GM12878 (cell line): Measurements from ENCODE around the gene KRT6C. TPM values are rescaled to one million over a fixed set of nuclear protein-coding genes. Genes with fewer than 3 reads are reported as not detected.

ENCODE experiments used
- ATAC-seq: fragments of 200-7000 bp; cut with Tn5 transposase; 3 replicates; pipeline ENCODE4 v1.9.1; 2020; ENCODE audit warnings: mild to moderate bottlenecking, moderate library complexity
- BruUV-seq: library from RNA; stranded (reverse); fragments of 400-500 nt; replicated peaks from 2 replicates; lab custom pipeline; 2021; lab: Mats Ljungman, UMichigan
- CTCF ChIA-PET: fragments of 300-600 bp; sonication (Branson Sonifier 250); formaldehyde crosslinking; extraction: SDS; loops from one replicate; lab custom pipeline; 2021; ENCODE audit warnings: inconsistent platforms; lab: Yijun Ruan, JAX
- POLR2A ChIA-PET: fragments of 350-600 bp; formaldehyde crosslinking; extraction: SDS; loops from one replicate; lab custom pipeline; 2021; ENCODE audit warnings: inconsistent platforms; lab: Charles Lee
- RAD21 ChIA-PET: fragments of 300-600 bp; sonication (Branson Sonifier 250); formaldehyde crosslinking; loops from one replicate; lab custom pipeline; 2023; ENCODE audit warnings: antibody characterized with exemption; ENCODE audit not compliant: unreplicated experiment; lab: Charles Lee
- SMC1A ChIA-PET: fragments of 300-600 bp; sonication (Branson Sonifier 250); formaldehyde crosslinking; loops from one replicate; lab custom pipeline; 2023; ENCODE audit not compliant: unreplicated experiment, uncharacterized antibody; lab: Charles Lee
- DNase-seq: peaks from one replicate; pipeline ENCODE4 v3.0.0-alpha.2; 2011; ENCODE audit warnings: low read depth, low spot score
- FAIRE-seq: peaks from 3 replicates; lab custom pipeline; 2011; peaks lifted over from hg19 to GRCh38; lab: Jason Lieb, UNC
- H2AFZ ChIP-seq: 2 replicates; pipeline ENCODE4 v1.6.0; 2011; ENCODE audit warnings: low read depth, low read length, control low read depth; ENCODE audit not compliant: control insufficient read depth
- H3K27ac ChIP-seq: 2 replicates; pipeline ENCODE4 v1.5.1; 2011; ENCODE audit warnings: control low read depth; ENCODE audit not compliant: control insufficient read depth, insufficient read depth
- H3K27me3 ChIP-seq, 2 experiments: replicated peaks in 1 of 2; 2 replicates each; pipeline versions ENCODE4 v1.6.0 to v1.6.1; 2011; ENCODE audit warnings: low read length in 1 of 2; ENCODE audit not compliant: control insufficient read depth in 2 of 2, insufficient read depth in 2 of 2
- H3K36me3 ChIP-seq, 2 experiments: 2 replicates each; pipeline ENCODE4 v1.5.1; 2011; ENCODE audit warnings: low read length in 1 of 2; ENCODE audit not compliant: control insufficient read depth in 2 of 2, insufficient read depth in 2 of 2
- H3K4me1 ChIP-seq: 2 replicates; pipeline ENCODE4 v1.6.1; 2011; ENCODE audit warnings: mild to moderate bottlenecking, low read length, moderate library complexity, mixed read lengths; ENCODE audit not compliant: control insufficient read depth, insufficient read depth
- H3K4me2 ChIP-seq: 2 replicates; pipeline ENCODE4 v1.6.0; 2011; ENCODE audit warnings: control low read depth; ENCODE audit not compliant: control insufficient read depth, insufficient read depth
- H3K4me3 ChIP-seq: fragments of 200-600 bp; sonication (generic); 2 replicates; pipeline ENCODE4 v1.5.1; 2016
- H3K79me2 ChIP-seq: 2 replicates; pipeline ENCODE4 v1.6.0; 2011; ENCODE audit warnings: low read length; ENCODE audit not compliant: control insufficient read depth, insufficient read depth
- H3K9ac ChIP-seq: 2 replicates; pipeline ENCODE4 v1.8.0; 2011; ENCODE audit warnings: low read length, control low read depth, mixed read lengths; ENCODE audit not compliant: control insufficient read depth, insufficient read depth
- H3K9me3 ChIP-seq: replicated peaks from 3 replicates; pipeline ENCODE4 v1.5.1; 2011; ENCODE audit warnings: mild to moderate bottlenecking, low read length; ENCODE audit not compliant: control insufficient read depth, insufficient read depth
- H4K20me1 ChIP-seq: 2 replicates; pipeline ENCODE4 v1.6.0; 2011; ENCODE audit not compliant: control insufficient read depth, insufficient read depth
- ASH2L ChIP-seq: fragments of 300-600, 200-600 bp; sonication (generic); IDR thresholded peaks from 2 replicates; pipeline ENCODE4 v1.6.1; 2017; ENCODE audit warnings: low read depth, mild to moderate bottlenecking, borderline replicate concordance
- GATAD2B ChIP-seq: fragments of 450-650 bp; conservative IDR thresholded peaks from 2 replicates; pipeline ENCODE4 v1.6.1; 2017; ENCODE audit warnings: low read depth, mild to moderate bottlenecking, moderate library complexity
- NFXL1 ChIP-seq: fragments of 450-650 bp; IDR thresholded peaks from 2 replicates; pipeline ENCODE4 v1.6.1; 2017; ENCODE audit warnings: antibody characterized with exemption, mild to moderate bottlenecking, borderline replicate concordance
- SIN3A ChIP-seq: IDR thresholded peaks from 2 replicates; pipeline ENCODE4 v1.6.1; 2012; ENCODE audit warnings: low read depth, low read length, improper control_type of control experiment
- SIX5 ChIP-seq: IDR thresholded peaks from 2 replicates; pipeline ENCODE4 v1.6.1; 2011; ENCODE audit warnings: mild to moderate bottlenecking, low read depth, low read length, moderate library complexity; ENCODE audit not compliant: severe bottlenecking
- whole genome bisulfite sequencing: methylation state at CpG from one replicate; pipeline ENCODE4 v1.1.6; 2016; ENCODE audit warnings: low lambda C conversion rate; ENCODE audit not compliant: insufficient replicate concordance, insufficient coverage; ENCODE audit errors: missing lambda C conversion rate; 5-methylcytosine and 5-hydroxymethylcytosine counted together
- in situ Hi-C: fragments of 300-500 bp; cut with MboI; formaldehyde crosslinking; loops from 9 replicates; pipeline ENCODE4 v1.14.3; 2018; ENCODE audit warnings: mixed read lengths
- intact Hi-C: fragments of 100-400 bp; cut with micrococcal nuclease; formaldehyde crosslinking; loops from one replicate; pipeline ENCODE4 v1.14.2; 2022; ENCODE audit not compliant: unreplicated experiment
- polyA plus RNA-seq, 11 experiments: library from polyadenylated mRNA; depleted of rRNA in 4 of 11; unstranded in 6 of 11; stranded (reverse) in 5 of 11; fragments of >200 nt; fragmentation: Nextera tagmentation in 4 of 11; fragmentation: Illumina TruSeq in 1 of 11; extraction: Ambion mirVana in 4 of 11; extraction: Trizol in 1 of 11; gene quantifications; 1 replicate in 1 of 11; 2 replicates in 10 of 11; pipeline versions ENCODE4 v1.2.1 to v1.2.3, GENCODE V29; 2011 to 2016; ENCODE audit warnings: inconsistent platforms in 2 of 11, missing spikeins in 2 of 11, low read depth in 1 of 11
- total RNA-seq, 4 experiments: library from RNA; depleted of rRNA in 3 of 4; stranded (reverse); fragments of >200 nt in 3 of 4; fragmentation: Illumina TruSeq in 1 of 4; extraction: Trizol in 1 of 4; gene quantifications; 2 replicates each; pipeline versions ENCODE4 v1.2.1 to v1.2.3, GENCODE V29; 2013 to 2021
- TF ChIP-seq, protein P1 (sequence below): IDR thresholded peaks from 2 replicates; pipeline ENCODE4 v1.6.1; 2012; ENCODE audit warnings: low read depth, low read length, improper control_type of control experiment
- TF ChIP-seq, protein P2 (sequence below): fragments of 450-650 bp; IDR thresholded peaks from 2 replicates; pipeline ENCODE4 v1.6.1; 2018; ENCODE audit warnings: mild to moderate bottlenecking, low read depth, moderate library complexity; ENCODE audit not compliant: partially characterized antibody
- TF ChIP-seq, protein P3 (sequence below): IDR thresholded peaks from 2 replicates; pipeline ENCODE4 v1.6.1; 2011; ENCODE audit warnings: borderline replicate concordance, low read depth, mild to moderate bottlenecking, moderate library complexity, mixed read lengths, low read length; ENCODE audit not compliant: insufficient read depth; ENCODE audit errors: extremely low read length
- TF ChIP-seq, protein P4 (sequence below): fragments of 450-650 bp; IDR thresholded peaks from 2 replicates; pipeline ENCODE4 v1.6.1; 2017; ENCODE audit warnings: mild to moderate bottlenecking, moderate library complexity
- TF ChIP-seq, protein P5 (sequence below): fragments of 450-650 bp; conservative IDR thresholded peaks from 2 replicates; pipeline ENCODE4 v1.6.1; 2017; ENCODE audit warnings: mild to moderate bottlenecking, moderate library complexity
- TF ChIP-seq, protein P6 (sequence below): IDR thresholded peaks from 2 replicates; pipeline ENCODE4 v1.6.1; 2011; ENCODE audit warnings: low read depth, mild to moderate bottlenecking, low read length, moderate library complexity, borderline replicate concordance; ENCODE audit errors: extremely low read depth

The KRT6C gene
- total and polyA plus RNA-seq, 10 of the 15 experiments (the other 5 are each of a cell fraction or from before 2014, with no cell fraction given): not detected

DNA sequence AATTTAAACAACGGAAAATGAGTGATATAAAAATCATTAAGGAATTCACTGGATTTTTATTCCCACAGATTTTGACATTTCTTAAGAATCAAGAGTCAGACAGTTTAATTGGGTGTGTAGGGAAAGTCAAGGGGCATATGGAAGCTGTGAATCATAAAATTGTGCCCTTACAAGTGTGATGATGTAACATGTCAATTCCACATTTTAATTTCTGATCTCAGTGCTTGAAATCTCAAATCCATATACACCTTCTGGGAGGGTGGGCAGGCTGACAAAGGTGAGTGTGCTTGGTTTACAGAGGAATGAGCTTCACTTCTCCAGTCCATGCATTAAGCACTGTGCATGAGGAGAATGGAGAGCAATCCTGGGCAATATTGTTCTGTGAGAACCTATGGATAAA, 20.5 kb upstream of the KRT6C start:
- RAD21 ChIA-PET: no interaction called here
- Histone ChIP-seq H3K9ac (no peak overlapping the region), H4K20me1 (no peaks in the 10 kb centered on the region), H3K4me2 (no peak overlapping the region), H3K27ac (no peak overlapping the region), H3K9me3 (no peaks in the 10 kb centered on the region), H3K79me2 (no peaks in the 10 kb centered on the region), H3K27me3 (peaks cover 0 to 6% of the 10 kb centered on the region in 2 experiments; a peak in 2 of 4 replicates), H2AFZ (no peak overlapping the region), H3K4me3 (no peak overlapping the region), H3K4me1 (no peaks in the 10 kb centered on the region), H3K36me3 (no peaks in the 10 kb centered on the region)
- SMC1A ChIA-PET: interaction anchor here (1.0 to 1.5 kb wide), 2 partner anchors 9 to 12 kb away, joined by 3 to 5 read pairs; no protein-coding TSS in a partner anchor
- ATAC-seq (no peak), DNase-seq (no peak), FAIRE-seq (no peak)
- in situ Hi-C loops (no loop called here), intact Hi-C loops (no loop called here)
- 0% methylated on average over 1 of the region's 1 CpG for WGBS
- no TSS peak for BruUV-seq
- POLR2A ChIA-PET: interaction anchor here (0.6 kb wide), 1 partner anchor 9 kb away, joined by 3 read pairs; no protein-coding TSS in a partner anchor
- CTCF ChIA-PET: interaction anchor here (0.6 to 1.1 kb wide), 3 partner anchors 15 to 299 kb away, joined by 3 read pairs; no protein-coding TSS in a partner anchor
- TF ChIP-seq, protein P1, sequence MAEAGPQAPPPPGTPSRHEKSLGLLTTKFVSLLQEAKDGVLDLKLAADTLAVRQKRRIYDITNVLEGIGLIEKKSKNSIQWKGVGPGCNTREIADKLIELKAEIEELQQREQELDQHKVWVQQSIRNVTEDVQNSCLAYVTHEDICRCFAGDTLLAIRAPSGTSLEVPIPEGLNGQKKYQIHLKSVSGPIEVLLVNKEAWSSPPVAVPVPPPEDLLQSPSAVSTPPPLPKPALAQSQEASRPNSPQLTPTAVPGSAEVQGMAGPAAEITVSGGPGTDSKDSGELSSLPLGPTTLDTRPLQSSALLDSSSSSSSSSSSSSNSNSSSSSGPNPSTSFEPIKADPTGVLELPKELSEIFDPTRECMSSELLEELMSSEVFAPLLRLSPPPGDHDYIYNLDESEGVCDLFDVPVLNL: no peak
- TF ChIP-seq NFXL1 (no peak), GATAD2B (no peak), SIN3A (no peak), SIX5 (no peak), ASH2L (no peak)
- TF ChIP-seq, protein P2, sequence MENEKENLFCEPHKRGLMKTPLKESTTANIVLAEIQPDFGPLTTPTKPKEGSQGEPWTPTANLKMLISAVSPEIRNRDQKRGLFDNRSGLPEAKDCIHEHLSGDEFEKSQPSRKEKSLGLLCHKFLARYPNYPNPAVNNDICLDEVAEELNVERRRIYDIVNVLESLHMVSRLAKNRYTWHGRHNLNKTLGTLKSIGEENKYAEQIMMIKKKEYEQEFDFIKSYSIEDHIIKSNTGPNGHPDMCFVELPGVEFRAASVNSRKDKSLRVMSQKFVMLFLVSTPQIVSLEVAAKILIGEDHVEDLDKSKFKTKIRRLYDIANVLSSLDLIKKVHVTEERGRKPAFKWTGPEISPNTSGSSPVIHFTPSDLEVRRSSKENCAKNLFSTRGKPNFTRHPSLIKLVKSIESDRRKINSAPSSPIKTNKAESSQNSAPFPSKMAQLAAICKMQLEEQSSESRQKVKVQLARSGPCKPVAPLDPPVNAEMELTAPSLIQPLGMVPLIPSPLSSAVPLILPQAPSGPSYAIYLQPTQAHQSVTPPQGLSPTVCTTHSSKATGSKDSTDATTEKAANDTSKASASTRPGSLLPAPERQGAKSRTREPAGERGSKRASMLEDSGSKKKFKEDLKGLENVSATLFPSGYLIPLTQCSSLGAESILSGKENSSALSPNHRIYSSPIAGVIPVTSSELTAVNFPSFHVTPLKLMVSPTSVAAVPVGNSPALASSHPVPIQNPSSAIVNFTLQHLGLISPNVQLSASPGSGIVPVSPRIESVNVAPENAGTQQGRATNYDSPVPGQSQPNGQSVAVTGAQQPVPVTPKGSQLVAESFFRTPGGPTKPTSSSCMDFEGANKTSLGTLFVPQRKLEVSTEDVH: no peak
- TF ChIP-seq, protein P3, sequence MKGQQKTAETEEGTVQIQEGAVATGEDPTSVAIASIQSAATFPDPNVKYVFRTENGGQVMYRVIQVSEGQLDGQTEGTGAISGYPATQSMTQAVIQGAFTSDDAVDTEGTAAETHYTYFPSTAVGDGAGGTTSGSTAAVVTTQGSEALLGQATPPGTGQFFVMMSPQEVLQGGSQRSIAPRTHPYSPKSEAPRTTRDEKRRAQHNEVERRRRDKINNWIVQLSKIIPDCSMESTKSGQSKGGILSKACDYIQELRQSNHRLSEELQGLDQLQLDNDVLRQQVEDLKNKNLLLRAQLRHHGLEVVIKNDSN: no peak
- TF ChIP-seq, protein P4, sequence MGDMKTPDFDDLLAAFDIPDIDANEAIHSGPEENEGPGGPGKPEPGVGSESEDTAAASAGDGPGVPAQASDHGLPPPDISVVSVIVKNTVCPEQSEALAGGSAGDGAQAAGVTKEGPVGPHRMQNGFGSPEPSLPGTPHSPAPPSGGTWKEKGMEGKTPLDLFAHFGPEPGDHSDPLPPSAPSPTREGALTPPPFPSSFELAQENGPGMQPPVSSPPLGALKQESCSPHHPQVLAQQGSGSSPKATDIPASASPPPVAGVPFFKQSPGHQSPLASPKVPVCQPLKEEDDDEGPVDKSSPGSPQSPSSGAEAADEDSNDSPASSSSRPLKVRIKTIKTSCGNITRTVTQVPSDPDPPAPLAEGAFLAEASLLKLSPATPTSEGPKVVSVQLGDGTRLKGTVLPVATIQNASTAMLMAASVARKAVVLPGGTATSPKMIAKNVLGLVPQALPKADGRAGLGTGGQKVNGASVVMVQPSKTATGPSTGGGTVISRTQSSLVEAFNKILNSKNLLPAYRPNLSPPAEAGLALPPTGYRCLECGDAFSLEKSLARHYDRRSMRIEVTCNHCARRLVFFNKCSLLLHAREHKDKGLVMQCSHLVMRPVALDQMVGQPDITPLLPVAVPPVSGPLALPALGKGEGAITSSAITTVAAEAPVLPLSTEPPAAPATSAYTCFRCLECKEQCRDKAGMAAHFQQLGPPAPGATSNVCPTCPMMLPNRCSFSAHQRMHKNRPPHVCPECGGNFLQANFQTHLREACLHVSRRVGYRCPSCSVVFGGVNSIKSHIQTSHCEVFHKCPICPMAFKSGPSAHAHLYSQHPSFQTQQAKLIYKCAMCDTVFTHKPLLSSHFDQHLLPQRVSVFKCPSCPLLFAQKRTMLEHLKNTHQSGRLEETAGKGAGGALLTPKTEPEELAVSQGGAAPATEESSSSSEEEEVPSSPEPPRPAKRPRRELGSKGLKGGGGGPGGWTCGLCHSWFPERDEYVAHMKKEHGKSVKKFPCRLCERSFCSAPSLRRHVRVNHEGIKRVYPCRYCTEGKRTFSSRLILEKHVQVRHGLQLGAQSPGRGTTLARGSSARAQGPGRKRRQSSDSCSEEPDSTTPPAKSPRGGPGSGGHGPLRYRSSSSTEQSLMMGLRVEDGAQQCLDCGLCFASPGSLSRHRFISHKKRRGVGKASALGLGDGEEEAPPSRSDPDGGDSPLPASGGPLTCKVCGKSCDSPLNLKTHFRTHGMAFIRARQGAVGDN: no peak
- TF ChIP-seq, protein P5, sequence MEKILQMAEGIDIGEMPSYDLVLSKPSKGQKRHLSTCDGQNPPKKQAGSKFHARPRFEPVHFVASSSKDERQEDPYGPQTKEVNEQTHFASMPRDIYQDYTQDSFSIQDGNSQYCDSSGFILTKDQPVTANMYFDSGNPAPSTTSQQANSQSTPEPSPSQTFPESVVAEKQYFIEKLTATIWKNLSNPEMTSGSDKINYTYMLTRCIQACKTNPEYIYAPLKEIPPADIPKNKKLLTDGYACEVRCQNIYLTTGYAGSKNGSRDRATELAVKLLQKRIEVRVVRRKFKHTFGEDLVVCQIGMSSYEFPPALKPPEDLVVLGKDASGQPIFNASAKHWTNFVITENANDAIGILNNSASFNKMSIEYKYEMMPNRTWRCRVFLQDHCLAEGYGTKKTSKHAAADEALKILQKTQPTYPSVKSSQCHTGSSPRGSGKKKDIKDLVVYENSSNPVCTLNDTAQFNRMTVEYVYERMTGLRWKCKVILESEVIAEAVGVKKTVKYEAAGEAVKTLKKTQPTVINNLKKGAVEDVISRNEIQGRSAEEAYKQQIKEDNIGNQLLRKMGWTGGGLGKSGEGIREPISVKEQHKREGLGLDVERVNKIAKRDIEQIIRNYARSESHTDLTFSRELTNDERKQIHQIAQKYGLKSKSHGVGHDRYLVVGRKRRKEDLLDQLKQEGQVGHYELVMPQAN: no peak
- TF ChIP-seq, protein P6, sequence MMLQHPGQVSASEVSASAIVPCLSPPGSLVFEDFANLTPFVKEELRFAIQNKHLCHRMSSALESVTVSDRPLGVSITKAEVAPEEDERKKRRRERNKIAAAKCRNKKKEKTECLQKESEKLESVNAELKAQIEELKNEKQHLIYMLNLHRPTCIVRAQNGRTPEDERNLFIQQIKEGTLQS: no peak
